NCI-H446 treated with DMSO at 0.1 percent for 48 hours (cell line): ENCODE results near the gene CTNNA3.

Experiments
- DNase-seq: peaks from one replicate; lab custom pipeline; 2025; lab: John Stamatoyannopoulos, UW

CTNNA3 gene

GRCh38 chr10:66214721-66215404, 1481.1 kb downstream of the CTNNA3 start:
- no peak for DNase-seq

DNA sequence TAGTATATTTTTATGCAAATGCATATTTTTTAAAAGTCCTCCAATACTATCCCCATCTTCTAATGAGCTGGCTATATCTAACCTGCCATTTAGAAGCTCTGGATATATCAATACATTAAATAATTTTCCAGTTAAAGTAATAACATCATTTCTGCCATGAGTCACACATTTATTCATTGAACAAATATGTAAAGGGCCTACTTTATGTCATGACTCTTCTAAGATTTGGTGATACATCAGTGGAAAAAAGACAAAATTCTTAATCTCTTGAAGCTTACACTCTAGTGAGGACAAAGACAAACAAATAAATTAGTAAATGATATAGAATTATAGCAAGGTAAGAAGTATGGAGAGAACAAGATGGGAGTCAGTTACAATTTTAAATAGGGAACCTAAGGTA, 1487.0 kb downstream of the CTNNA3 start:
- no peak for DNase-seq

DNA sequence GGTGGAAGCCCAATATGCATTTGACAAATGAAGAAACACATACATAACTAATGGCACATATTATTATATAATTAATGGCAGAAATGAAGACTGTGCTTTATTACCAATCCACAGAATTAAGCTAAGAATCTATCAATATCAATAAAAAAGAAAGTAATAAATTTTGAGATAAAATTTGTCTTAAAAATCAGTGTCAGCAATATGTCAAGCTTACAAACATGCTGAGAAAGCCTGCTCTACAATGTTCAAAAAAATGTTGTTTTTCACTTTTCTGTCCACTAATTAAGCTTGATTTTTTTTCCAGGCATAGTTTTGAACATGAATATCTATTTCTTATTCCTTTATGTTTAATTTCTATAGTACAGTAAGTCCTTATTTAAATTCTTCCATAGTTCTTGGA, 1491.2 kb downstream of the CTNNA3 start:
- DNase-seq = no peak

GRCh38 chr10:66202101-66202500, 1493.9 kb downstream of the CTNNA3 start:
- no peak for DNase-seq

- DNase-seq = no peak
These were observed 1503.7 kb downstream of the CTNNA3 start for GRCh38 chr10:66192162-66192831.

GRCh38 chr10:66190413-66190812, 1505.6 kb downstream of the CTNNA3 start:
- DNase-seq = no peak

GRCh38 chr10:66189271-66189670, 1506.7 kb downstream of the CTNNA3 start:
- no peak for DNase-seq

GRCh38 chr10:66187053-66187733, 1508.8 kb downstream of the CTNNA3 start:
- DNase-seq = no peak

DNA sequence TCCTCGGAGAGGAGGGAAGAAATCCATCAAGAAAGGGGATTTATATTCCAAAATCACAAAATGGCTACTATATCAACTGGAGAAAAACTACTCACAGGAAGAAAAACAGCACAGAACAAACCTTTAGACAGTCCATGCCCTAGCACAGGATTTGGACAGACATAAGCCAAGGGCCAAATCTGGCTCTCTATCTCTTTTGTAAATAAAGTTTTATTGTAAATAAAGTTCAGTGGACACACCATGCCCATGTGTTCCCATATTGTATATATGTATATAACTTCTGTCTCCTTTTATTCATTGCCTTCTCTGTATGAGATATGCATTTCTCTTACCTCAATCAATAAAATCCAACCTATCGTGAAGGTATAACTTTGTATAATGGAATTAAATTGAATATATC, 1513.0 kb downstream of the CTNNA3 start:
- no peak for DNase-seq

DNA sequence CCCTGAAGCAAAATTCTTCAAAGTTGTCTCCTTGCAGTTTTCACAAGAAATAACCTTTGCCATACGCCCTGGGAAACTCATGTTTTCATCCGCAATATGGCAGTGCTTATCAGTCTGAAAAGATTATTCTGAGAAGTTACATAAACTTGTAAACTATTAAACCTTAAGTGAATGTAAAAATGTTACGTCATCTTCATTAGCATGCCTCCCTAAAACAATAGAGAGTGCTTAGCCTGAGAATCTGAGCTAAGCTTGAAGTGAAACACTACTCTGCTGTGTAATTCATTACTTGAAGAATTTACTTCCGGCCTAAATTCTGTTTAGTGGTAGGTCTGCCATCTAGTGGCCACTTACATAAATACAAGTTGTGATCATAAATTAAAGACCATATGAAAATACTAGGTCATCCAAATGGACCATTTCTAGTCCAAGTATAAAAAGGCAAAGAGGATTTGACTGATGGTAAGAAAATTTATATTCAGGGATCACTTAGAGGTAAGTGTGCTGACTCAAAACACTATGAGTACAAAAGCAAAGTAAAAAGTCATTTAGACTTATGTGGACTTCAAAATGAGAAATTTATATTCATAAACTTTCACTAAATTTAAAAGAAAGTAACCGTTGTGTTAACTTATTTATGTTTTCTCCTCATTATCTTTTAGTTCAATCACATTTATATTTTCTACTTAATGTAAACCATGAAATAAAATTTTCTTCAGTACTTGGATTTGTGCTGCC, 1515.2 kb downstream of the CTNNA3 start:
- DNase-seq = peak; percentile 10

- DNase-seq = no peak
These were observed 1516.0 kb downstream of the CTNNA3 start for GRCh38 chr10:66180021-66180420.

GRCh38 chr10:66176772-66177171, 1519.2 kb downstream of the CTNNA3 start:
- no peak for DNase-seq

- no peak for DNase-seq
These were observed 1528.2 kb downstream of the CTNNA3 start for GRCh38 chr10:66167816-66168215.

DNA sequence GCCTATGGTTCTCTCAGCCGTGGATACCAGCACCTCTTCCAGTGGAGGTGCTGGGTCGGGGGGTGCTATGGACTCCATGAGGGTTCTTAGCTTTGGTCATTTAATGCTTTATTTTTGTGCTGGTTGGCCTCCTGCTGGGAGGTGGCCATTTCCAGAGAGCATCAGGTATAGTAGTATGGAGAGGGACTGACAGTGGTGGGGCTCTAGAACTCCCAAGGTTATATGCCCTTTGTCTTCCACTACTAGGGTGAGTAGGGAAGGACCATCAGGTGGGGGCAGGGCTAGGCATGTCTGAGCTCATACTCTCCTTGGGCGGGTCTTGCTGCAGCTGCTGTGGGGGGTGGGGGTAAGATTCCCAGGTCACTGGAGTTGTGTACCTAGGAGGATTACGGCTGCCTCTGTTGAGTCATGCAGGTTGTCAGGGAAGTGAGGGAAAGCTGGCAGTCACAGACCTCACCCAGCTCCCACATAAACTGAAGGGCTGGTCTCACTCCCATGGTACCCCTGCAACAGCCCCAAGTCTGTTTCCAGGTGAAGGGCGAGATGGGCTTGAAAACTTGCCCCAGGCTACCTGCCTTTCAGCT, 1533.3 kb downstream of the CTNNA3 start:
- no peak for DNase-seq

- no peak for DNase-seq
These were observed 1544.6 kb downstream of the CTNNA3 start for GRCh38 chr10:66151346-66151745.

DNA sequence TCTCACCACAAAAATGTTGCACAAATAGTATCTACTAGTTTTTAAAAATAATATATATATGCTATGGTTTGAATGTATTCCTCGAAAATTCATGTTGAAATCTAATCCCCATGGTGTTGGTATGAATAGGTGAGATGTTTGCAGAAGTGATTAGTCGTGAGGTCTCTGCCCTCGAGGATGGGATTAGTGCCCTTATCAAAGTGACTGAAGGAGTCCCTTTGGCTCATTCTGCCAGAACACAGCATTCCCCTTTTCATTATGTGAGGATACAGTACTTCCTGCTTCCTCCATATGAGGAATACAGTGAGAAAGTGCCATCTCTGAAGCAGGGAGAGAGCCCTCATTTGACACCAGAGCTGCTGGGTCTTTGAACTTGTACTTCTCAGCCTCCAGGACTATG, 1547.7 kb downstream of the CTNNA3 start:
- DNase-seq = no peak

GRCh38 chr10:66144016-66144415, 1552.0 kb downstream of the CTNNA3 start:
- no peak for DNase-seq

- no peak for DNase-seq
These were observed 1593.2 kb downstream of the CTNNA3 start for GRCh38 chr10:66102756-66103155.

GRCh38 chr10:66098595-66099480, 1597.2 kb downstream of the CTNNA3 start:
- DNase-seq = no peak

- DNase-seq = no peak
These were observed 1600.4 kb downstream of the CTNNA3 start for GRCh38 chr10:66095610-66096009.

DNA sequence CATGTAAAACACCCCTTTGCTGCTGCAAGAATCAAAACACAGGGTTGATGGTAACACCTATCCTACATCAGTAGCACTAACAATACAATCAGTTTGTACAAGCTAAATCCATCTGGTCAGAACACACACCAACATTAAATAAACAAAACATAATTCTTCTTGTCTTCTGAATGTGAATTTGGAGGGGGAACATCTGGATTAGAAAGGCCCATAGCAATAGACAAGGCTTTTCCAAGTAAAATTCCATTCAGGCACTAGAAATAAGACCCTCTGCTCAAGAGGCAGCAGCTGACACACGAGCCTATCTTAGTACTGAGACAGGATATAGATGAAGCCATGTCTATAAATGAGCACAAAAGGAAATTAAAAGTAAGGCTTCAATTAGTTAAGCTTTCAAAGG, 1610.1 kb downstream of the CTNNA3 start:
- DNase-seq = no peak
